ENCODE data around the gene SP9.

The SP9 gene

GRCh38 chr2:174334781-174335251, at the start of gene SP9:
Gene SP9, plus strand, starts transcription at chr2:174334954. Its CDS starts 139 bp downstream, at chr2:174335093.
- DNase-seq = peak in 1 of 2 experiments; percentile 35

GRCh38 chr2:174286172-174286571, 48.6 kb upstream of the SP9 start:
- no peak for DNase-seq

- no peak for DNase-seq
Measured at GRCh38 chr2:174292908-174293307, 41.8 kb upstream of the SP9 start.

- no peak for DNase-seq
Measured at GRCh38 chr2:174300114-174300513, 34.6 kb upstream of the SP9 start.

- no peak for DNase-seq
Measured at GRCh38 chr2:174312581-174313234, 22.0 kb upstream of the SP9 start.

- no peak for DNase-seq
Measured at GRCh38 chr2:174322149-174322548, 12.6 kb upstream of the SP9 start.

GRCh38 chr2:174322746-174323145, 12.0 kb upstream of the SP9 start:
- DNase-seq = no peak

- DNase-seq = no peak
Measured at GRCh38 chr2:174324530-174324929, 10.2 kb upstream of the SP9 start.

- peak; percentile 71 to 82 for DNase-seq
Measured at GRCh38 chr2:174325373-174326160, 9.2 kb upstream of the SP9 start.

GRCh38 chr2:174326161-174327020, 8.4 kb upstream of the SP9 start:
- DNase-seq = peak; percentile 48 to 82

- DNase-seq = no peak
Measured at GRCh38 chr2:174327021-174327840, 7.5 kb upstream of the SP9 start.

GRCh38 chr2:174327841-174328113, 7.0 kb upstream of the SP9 start:
- no peak for DNase-seq

GRCh38 chr2:174328114-174328960, 6.4 kb upstream of the SP9 start:
- no peak for DNase-seq

GRCh38 chr2:174328961-174329715, 5.6 kb upstream of the SP9 start:
- no peak for DNase-seq

GRCh38 chr2:174330945-174331594, 3.7 kb upstream of the SP9 start:
- DNase-seq = no peak

- no peak for DNase-seq
Measured at GRCh38 chr2:174331595-174332216, 3.0 kb upstream of the SP9 start.

GRCh38 chr2:174332217-174332963, 2.4 kb upstream of the SP9 start:
- DNase-seq = no peak

- DNase-seq = no peak
Measured at GRCh38 chr2:174333017-174333371, 1.8 kb upstream of the SP9 start.
